Left colon (tissue), 2 donors: ENCODE measurements around the gene IMPDH1. TPM values are rescaled to one million over a fixed set of nuclear protein-coding genes. Genes with fewer than 3 reads are reported as not detected.
A peak's percentile ranks its signal among the peaks of the same experiment; 100 is the strongest.

Experiments used
- ATAC-seq: fragments of 200-7000 bp; cut with Tn5 transposase; one replicate; pipeline ENCODE4 v1.9.1; 2020; ENCODE audit warnings: mild to moderate bottlenecking, moderate library complexity
- DNase-seq, 2 donors: peaks; one replicate each; pipeline ENCODE4 v3.0.0-alpha.2; 2020
- intact Hi-C, 2 donors: fragments of 100-400 bp; cut with DNase I in 1 of 2; cut with micrococcal nuclease in 1 of 2; formaldehyde crosslinking; loops; one replicate each; pipeline versions ENCODE4 v1.11.2 to v1.14.0; 2022; cut with DNase I, micrococcal nuclease
- total RNA-seq, 2 donors: library from RNA; stranded (reverse); fragmentation: NEBNext Ultra II Directional; extraction: Animal tissue kit (Norgen Biotek cat#: 25700); gene quantifications; one replicate each; pipeline ENCODE4 v1.2.1, GENCODE V29; 2021
- donor health status: DM: no; HTN: no; CAD: no.
- donor health status: DM: yes; HTN: yes; CAD: no.

The IMPDH1 gene
- total RNA-seq, 2 donors from 2014 or later: 29.0 to 31.2 TPM

DNA sequence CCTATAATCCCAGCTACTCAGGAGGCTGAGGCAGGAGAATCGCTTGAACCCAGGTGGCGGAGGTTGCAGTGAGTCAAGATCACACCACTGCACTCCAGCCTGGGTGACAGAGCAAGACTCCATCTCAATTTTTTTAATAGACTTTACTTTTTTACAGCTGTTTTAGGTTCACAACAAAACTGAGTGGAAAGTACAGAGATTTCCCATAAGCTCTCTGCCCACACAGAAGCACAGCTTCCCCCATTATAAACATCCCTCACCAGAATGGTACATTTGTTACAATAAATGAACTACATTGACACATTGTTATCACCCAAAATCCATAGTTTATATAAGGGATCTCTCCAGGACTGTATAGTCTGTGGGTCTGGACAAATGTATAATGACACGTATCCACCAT, 33.7 kb downstream of the IMPDH1 start:
- DNase-seq (no peak), ATAC-seq (no peak)
- intact Hi-C loops: no loop called here

GRCh38 chr7:128374041-128374440, 35.7 kb downstream of the IMPDH1 start:
- ATAC-seq (no peak), DNase-seq (no peak)
- intact Hi-C loops: no loop called here

GRCh38 chr7:128373606-128374005, 36.2 kb downstream of the IMPDH1 start:
- intact Hi-C loops: no loop called here
- DNase-seq (no peak), ATAC-seq (no peak)

DNA sequence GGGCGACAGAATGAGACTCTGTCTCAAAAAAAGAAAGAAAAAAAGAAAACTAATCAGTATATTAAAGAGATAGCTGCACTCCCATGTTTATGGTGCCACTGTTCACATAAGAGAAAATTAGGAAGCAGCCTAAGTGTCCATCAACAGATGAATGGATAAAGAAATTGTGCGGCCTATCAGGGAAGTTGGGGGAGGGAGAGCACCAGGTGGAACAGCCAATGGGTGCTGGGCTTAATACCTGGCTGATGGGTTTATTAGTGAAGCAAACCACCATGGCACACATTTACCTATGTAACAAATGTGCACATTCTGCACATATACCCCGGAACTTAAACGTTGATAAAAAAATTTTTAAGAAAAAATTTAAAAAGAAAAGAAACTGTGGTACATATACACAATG, 39.3 kb downstream of the IMPDH1 start:
- intact Hi-C loops: no loop called here

DNA sequence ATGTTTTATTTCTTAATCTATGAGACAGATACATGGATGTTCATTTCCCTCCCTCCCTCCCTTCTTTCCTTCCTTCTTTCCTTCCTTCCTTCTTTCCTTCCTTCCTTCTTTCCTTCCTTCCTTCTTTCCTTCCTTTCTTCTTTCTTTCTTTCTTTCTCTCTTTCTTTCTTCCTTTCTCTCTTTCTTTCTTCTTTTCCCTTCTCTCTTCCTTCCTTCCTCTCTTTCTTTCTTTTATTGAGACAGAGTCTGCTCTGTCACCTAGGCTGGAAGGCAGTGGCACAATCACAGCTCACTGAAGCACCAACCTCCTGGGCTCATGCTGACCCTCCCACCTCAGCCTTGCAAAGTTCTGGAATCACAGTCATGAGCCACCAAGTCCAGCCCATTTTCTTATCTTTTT, 42.8 kb downstream of the IMPDH1 start:
- DNase-seq (no peak), ATAC-seq (no peak)
- intact Hi-C loops: no loop called here

More for the DNA sequence above, 39.3 kb downstream of the IMPDH1 start:
- no peak for DNase-seq
- ATAC-seq: no peak

DNA sequence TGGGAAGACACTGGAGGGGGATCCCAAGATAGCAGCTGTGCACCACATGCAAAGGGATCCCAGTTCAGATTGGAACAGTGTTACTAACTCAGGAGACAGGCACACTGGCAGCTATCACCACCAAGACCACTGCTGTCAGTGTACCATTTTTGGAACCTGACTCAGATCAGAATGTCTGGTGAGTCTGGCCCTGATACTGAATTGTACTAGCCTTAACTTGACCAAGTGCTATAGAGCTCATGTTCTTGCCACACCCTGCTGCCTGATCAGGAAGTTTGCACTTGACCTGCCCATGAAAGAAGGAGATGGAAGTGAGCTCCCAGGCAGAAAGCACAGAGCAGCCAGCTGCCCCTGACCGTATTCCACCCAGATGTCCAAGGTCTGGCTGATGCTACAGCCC, 43.5 kb downstream of the IMPDH1 start:
- ATAC-seq: peak; percentile 84
- peak in 1 of 2 donors; percentile 21 for DNase-seq
- intact Hi-C loops: no loop called here

GRCh38 chr7:128365432-128365831, 44.4 kb downstream of the IMPDH1 start:
- DNase-seq: no peak
- intact Hi-C loops: no loop called here
- no peak for ATAC-seq

DNA sequence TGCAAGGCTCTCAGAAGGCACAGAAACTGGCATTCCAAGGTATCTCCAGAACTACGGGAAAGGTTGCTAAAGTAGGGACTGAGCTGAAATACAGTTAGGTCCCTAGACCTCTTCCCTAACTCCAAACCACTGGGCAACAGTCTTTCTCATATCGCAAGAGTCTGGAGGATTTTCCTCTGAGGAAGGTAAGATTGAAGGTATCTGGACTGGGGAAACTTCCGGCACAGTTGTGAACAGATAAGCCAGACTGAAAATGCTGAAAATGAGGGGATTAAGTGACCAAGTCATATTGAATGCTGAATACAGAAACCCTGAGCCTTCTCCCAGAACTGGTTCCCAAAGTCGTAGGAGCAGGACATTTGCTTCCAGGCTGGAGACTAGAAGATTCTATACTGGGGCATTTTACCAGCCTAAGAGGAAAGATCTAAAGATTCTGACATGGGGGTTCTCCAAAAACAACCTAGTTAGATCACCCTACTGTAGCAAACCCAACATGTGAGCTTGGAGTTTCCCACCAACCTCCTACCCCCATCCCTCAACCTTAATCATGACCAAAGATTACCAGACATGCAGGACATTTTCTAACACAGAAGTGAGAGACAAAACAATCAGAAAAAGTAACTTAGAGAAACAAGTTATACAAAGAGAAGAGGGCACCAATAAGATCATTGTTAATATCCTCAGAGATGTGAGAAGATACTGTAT, 45.5 kb downstream of the IMPDH1 start:
- ATAC-seq: no peak
- DNase-seq: no peak
- intact Hi-C loops: no loop called here

DNA sequence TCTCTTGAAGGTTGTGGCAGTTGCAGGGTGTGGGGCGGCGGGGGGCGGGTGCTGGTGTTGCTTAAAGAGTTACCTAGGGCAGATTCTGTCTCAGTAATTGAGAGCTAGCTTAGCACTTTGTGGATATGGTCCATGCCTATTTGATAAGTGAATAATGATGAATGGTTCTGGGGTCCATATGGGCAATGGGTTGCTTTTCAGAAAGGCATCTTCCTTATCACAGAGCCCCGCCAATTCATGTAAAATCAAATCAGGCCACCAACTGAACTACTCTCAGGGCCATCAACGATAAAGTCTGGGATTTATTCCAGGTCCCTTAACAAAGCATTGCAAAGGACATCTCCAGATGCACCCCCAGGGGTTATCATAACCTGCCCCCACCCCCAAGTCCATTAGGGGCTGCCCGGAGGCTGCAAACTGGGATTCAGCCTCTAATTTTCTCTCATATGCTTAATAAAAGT, 46.5 kb downstream of the IMPDH1 start:
- DNase-seq (no peak), ATAC-seq (no peak)
- intact Hi-C loops: no loop called here

DNA sequence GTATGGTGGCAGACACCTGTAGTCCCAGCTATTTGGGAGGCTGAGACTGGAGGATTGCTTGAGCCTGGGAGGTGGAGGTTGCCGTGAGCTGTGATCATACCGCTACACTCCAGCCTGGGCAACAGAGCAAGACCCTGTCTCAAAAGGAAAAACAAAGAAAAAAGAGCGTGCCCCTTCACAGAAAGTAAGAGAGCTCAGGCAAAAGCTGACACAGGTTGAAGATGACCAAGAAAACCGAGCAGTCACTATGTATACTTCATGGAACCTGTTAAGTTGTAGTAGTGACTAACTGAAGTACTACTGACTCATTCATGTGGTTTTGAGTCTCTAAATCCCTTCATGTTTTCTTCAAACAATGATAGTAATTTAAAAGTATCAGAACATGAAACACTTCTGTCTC, 47.1 kb downstream of the IMPDH1 start:
- intact Hi-C loops: no loop called here
- DNase-seq (no peak), ATAC-seq (no peak)

DNA sequence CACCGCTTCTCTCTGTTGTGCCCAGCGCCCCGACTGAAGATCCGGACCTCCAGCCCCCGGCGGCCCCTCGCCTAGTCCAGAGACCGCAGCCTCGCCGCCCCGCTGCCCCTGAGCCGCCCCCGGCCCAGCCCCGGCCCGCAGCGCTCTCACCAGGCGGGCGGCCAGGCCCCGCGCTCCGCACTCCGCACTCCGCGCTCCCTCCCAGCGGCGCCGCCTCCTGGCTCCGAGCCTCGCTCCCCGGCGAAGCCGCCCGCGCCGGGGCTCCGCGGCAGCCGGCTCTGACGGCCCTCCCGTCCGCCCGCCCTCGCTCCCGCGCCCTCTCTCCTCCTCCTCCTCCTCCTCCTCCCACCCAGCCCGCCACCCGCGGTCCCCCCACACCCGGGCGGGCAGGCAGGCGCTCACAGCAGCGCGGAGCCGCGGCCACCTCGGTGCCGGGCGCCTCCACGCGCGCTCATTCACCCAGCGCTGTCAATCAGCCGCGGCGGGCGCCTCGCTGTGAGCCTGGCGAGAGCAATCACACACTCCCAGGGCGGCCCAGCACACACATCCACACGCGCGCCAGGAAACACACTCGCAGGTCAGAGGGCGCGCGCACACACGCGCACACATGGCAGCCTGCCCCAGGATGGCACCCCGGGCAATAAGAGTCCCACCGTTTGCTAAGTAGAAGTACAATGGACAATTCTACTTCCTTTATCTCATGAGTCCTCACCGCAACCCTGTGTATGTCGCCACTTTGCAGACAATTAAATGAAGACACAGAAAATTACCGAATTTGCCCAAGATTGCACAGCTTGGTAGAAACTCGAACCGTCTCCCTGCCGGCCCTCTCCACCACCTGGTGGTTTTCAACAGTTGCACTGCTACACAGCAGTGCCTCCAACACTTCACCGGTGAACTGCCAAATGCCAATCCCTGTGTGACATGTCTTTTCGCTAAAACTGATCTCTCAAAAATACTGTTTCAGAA, 48.1 kb downstream of the IMPDH1 start, which contains the start of gene PRRT4:
Gene PRRT4, minus strand, starts transcription at position 280 of the 969 bp plus-strand sequence.
- intact Hi-C loops: no loop called here
- ATAC-seq (peak; percentile 76), DNase-seq (peak in 1 of 2 donors; percentile 44)

- ATAC-seq (no peak), DNase-seq (no peak)
- intact Hi-C loops: no loop called here
Measured at GRCh38 chr7:128360359-128360678, 49.5 kb downstream of the IMPDH1 start.

DNA sequence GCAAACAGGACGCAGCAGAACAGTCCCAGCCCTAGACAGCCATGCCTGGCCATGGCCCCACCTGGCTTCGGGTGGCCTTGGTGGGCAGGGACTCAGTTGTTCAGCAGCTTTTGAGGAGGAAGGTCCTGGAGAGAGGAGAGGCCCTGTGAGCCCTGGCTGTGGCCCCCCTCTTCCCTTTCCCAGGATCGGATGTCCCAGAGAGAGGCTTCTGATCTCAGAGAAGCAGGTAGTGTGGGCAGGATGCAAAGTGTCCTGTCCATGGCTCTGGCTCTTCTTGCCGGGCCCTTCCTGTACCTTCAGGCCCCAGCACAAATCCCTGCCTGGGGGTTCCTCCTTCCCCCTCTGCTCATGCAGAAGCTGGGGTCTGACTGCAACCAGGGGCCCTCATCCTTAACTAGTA, 49.8 kb downstream of the IMPDH1 start:
- ATAC-seq (no peak), DNase-seq (no peak)

GRCh38 chr7:128359336-128359735, 50.4 kb downstream of the IMPDH1 start:
- ATAC-seq (no peak), DNase-seq (no peak)
- intact Hi-C loops: no loop called here

More for the DNA sequence above, 49.8 kb downstream of the IMPDH1 start:
- intact Hi-C loops: no loop called here

GRCh38 chr7:128358233-128358632, 51.5 kb downstream of the IMPDH1 start:
- no peak for ATAC-seq
- intact Hi-C loops: no loop called here
- DNase-seq: no peak

DNA sequence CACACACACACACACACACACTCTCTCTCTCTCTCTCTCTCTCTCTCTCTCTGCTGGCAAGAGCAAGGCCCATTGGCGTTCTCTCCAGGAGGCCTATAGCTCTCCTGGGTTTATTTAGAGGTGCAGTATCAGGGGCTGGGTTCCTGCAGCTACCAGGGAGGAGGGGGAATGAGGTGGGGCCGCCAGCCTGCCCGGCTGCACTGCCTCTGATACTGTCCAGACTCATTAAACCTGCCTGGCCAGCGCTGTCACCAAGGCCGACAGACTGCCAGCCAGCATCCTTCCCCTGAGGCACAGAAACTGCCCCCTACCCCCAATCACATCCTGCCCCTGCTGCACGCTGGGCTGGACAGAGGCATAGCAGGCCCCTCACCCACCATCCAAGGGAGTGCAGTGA, 52.6 kb downstream of the IMPDH1 start:
- intact Hi-C loops: no loop called here
- DNase-seq: no peak
- no peak for ATAC-seq

- DNase-seq: no peak
- no peak for ATAC-seq
- intact Hi-C loops: no loop called here
Measured at GRCh38 chr7:128356546-128357216, 53.1 kb downstream of the IMPDH1 start.

DNA sequence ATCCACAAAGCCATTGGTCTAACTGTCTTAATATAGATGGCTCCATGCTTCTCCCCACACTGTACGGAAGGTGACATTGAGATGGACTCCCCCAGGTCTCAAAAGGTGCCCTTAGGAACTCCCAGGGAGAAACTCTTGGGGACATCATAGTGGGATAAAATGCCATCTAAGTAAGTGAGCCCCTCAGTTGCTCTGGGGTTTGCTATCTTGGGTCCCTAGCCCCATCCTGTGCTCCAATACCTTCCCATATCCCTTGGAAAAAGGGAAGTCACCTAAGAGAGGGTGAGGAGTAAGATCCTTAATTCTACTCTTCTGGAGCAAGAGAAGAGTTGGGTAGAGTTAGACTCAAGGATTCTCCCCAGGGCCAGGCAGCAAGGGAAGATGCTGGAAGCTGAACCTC, 56.2 kb downstream of the IMPDH1 start:
- intact Hi-C loops: no loop called here
- DNase-seq (no peak), ATAC-seq (no peak)

- intact Hi-C loops: no loop called here
- DNase-seq: no peak
- ATAC-seq: no peak
Measured at GRCh38 chr7:128353189-128353588, 56.6 kb downstream of the IMPDH1 start.

DNA sequence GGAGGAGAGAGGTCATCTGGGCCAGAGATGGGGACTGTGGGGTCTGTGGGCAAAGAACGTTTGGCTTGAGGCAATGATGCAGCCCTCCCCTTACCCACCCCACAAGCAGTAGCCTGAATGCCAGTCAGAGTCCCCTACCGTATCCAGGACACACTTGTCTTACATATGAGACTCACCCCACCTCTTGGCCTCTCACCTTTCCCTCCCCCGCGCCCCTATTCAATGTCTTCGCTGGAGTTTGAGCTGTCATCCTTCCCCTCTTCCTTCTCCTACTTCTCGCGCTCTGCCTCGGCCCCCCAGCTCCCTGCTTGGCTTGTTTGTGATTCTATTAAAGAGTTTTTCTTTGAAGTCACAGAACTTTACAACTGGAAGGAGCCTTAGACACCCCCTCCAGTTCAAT, 57.1 kb downstream of the IMPDH1 start:
- no peak for ATAC-seq
- intact Hi-C loops: no loop called here
- DNase-seq: no peak
